ENCODE measurements around the gene SND1.

The SND1 gene

GRCh38 chr7:127905021-127905420 is 253.0 kb downstream of the SND1 start:
- no peak for DNase-seq (ENCODE audit: low read depth, low spot score)

GRCh38 chr7:127905491-127906330 is 253.7 kb downstream of the SND1 start:
- no peak for DNase-seq (ENCODE audit: low read depth, low spot score)

- DNase-seq (ENCODE audit: low read depth, low spot score) = no peak
Observed at GRCh38 chr7:127907110-127908040, 255.4 kb downstream of the SND1 start.

- no peak for DNase-seq (ENCODE audit: low read depth, low spot score)
Observed at GRCh38 chr7:127908430-127909258, 256.6 kb downstream of the SND1 start.

DNA sequence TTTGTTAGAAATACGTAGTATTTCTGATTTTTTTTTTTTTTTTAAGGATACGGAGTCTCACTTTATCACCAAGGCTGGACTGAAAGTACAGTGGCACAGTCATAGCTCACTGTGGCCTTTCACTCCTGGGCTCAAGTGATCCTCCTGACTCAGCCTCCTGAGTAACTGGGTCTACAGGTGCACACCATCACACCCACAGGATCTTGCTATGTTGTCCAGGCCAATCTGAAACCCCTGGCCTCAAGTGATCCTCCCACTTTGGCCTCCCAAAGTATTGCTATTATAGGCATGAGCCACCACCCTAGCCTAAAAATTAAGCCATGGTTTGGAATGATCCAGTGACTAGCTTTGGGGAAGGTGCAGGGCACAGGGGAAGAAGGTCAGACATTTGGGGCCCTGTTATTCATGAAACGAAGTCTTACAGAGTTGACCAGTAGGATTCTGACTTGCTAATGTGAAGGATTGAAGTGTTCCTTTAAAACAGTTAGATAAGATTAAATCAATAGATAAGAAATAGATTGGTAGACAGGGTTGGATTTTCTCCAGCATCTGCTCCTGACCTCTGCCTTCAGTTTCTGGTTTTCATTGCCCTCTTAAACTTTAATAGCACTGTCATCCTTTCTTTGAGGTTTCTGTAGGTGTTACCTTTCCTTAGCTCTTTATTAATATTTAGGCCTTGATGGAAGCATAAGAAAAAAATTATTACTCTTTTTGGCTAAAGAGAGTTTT is 257.6 kb downstream of the SND1 start:
- DNase-seq (ENCODE audit: low read depth, low spot score) = no peak

DNA sequence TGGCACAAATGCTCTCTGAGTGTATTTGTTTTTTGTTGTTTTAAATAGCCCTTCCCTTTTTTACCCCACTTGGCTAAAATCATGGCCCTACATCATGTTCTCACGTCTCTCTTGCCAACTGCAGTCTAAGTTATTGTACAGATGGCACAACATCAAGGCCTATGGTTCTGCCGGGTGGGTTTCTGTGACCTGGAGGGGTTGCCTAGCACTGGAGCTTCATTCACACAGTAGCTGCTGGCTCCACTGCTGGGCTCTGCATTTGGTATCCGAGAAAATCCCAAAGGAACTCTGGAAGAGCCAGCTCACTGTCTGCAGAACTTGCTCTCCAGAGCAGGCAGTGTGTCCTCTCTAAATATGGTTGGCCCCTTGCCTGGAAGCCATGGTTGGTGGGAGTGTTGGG is 258.7 kb downstream of the SND1 start:
- DNase-seq (ENCODE audit: low read depth, low spot score) = no peak

DNA sequence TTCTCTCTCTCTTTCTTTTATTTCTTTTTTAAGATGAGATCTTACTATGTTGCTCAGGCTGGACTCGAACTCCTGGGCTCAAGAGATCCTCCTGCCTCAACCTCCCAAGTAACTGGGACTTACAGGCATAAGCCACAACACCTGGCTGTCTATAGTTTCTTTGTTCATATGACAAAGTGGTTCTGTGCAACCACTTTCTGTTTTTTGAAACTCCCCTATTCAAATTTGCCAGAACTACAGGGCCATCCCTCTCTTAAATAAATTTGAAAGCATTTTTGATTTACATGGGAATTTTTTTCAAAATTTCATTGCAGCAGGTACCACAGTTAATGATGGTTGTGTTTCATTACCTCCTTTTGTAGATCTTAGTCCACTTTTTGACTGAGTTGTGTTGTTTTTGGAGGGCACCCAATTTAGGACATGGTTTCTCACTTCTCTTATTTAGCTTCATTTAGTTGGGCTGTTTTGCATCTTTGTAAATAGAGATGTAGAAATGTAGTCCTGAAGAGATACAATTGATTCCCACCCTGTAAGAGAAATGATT is 260.0 kb downstream of the SND1 start:
- DNase-seq (ENCODE audit: low read depth, low spot score) = no peak

DNA sequence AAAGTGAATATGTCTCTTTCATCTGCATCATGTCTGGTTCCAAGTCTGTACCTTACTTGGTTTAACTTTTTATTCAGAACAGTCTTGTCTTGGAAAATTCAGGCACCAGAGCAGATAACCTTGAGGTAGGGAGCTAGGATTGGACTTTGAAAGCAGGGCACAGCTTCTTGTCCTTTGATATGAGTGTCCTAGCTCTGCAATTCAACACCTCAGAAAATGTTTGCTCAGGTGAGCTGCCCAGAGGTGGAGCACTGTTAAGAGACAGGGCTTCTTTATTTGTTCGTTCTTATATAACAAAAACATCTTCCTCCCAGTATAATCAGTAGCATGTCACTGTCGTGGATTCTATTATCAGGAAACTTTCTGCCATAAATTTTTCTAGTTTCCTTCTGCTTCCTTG is 260.9 kb downstream of the SND1 start:
- DNase-seq (ENCODE audit: low read depth, low spot score) = no peak

- no peak for DNase-seq (ENCODE audit: low read depth, low spot score)
Observed at GRCh38 chr7:127913686-127914085, 261.7 kb downstream of the SND1 start.

DNA sequence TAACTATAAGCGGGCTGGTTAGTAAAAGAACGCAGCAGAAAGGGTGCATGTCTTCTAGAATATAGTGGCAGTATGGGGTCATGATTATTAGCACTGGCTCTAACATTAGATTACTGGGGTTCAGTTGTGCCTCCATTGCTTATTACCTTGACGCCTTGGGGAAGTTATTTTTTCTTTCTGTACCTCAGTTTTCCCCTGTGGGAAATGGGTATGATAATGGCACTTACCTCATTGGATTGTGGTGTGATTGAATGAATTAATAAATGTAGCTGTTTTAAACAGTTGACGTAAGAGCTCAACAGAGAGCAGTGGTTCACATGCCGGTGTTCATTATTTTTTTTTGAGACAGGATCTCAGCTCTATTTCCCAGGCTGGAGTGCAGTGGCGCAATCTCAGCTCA is 262.7 kb downstream of the SND1 start:
- DNase-seq (ENCODE audit: low read depth, low spot score) = no peak

GRCh38 chr7:127916735-127917134 is 264.7 kb downstream of the SND1 start:
- DNase-seq (ENCODE audit: low read depth, low spot score) = no peak

DNA sequence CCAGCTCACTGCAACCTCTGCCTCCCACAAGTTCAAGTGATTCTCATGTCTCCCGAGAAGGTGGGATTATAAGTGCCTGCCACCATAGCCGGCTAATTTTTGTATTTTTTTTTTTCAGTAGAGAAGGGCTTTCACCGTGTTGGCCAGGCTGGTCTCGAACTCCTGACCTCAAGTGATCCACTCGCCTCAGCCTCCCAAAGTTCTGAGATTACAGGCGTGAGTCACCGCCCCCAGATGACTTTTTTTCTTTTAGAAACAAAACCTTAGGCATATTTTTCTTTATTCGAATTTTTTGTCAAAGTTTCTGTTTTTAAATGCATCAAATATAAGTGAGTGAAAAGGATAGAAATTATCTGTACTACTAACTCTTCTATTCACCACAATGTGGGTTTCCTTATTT is 266.1 kb downstream of the SND1 start:
- DNase-seq (ENCODE audit: low read depth, low spot score) = no peak

DNA sequence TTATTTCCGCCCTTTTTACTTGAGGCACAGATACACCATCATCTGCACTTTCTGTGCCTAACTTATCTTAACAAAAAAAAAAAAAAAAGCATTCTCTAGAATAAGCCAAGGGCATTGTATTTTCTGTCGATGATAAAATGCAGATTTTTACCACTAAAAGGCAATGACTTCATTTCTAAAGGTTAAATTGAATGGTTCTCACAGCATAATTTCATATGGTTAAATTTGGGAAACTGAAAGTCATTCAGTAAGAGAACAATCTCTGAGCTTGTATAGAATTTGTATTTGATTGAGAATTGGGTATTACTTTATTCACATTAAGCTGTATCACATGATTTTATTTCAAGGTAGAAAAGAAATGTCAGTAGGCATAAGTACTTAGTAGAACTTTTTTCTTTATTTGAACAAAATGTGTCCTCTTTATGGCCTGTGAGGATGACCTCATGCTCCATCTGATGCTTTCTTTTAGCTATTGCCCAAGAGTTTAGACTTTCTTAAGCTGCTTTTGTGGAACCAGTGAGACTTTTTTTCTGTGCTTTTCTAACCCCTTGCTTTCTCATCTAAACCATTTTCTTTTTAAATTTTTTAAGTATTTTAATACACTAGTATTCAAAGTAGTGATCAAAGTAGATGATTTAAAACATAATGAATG is 268.9 kb downstream of the SND1 start:
- DNase-seq (ENCODE audit: low read depth, low spot score) = no peak

DNA sequence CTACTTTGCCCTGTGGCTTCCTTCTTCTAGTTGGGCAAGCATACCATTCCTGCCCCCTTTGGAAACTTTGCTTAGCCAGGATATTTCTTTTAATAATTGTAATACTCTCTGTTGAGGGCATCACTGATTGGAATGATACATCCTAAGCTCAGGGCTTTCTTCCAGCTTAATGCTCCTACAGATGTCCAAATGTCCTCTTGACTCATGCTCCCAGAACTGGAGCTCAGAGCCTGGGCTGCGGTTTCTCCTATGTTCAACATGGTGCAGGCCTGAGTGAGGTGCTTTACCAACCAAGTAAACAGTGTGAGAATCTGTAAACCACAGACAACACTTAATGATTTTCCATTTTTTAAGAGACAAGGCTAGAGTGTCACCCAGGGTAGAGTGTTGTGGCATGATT is 270.7 kb downstream of the SND1 start:
- DNase-seq (ENCODE audit: low read depth, low spot score) = no peak

DNA sequence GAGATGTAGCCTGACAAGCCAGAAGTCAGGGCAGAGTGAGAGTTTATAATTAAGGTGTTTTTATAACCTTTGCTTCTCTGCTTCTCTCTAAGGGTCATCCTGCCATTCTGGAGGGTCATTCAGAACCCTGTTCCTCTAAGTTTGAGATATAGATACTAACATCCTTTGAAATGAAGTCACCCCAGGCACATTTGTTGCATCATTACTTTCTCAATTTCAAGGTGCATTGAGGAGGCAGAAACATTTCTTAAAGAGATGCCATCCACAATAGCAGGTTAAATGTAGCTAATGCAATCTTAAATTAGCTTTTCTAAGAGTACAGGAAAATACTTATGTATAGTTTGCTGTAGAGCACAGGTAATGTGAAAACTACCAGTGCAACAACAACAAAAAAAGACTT is 272.9 kb downstream of the SND1 start:
- DNase-seq (ENCODE audit: low read depth, low spot score) = no peak

DNA sequence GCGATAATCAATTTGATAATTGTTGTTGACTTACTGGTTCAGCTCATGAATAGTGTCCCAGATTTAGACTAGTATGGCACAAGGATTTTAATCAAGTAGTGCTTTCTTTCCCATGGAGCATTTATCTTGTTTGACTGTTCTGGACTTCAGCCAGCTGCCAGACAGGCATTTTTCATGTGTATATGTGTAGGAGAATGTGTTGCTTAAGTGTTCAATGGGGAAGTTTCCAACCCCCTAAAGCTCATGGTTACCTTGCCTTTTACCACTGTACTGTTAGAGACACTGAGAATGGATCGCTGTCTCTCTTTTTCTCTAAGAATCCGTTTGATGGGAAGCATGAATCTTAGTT is 275.3 kb downstream of the SND1 start:
- DNase-seq (ENCODE audit: low read depth, low spot score) = no peak

- DNase-seq (ENCODE audit: low read depth, low spot score) = no peak
Observed at GRCh38 chr7:127928222-127928621, 276.2 kb downstream of the SND1 start.

DNA sequence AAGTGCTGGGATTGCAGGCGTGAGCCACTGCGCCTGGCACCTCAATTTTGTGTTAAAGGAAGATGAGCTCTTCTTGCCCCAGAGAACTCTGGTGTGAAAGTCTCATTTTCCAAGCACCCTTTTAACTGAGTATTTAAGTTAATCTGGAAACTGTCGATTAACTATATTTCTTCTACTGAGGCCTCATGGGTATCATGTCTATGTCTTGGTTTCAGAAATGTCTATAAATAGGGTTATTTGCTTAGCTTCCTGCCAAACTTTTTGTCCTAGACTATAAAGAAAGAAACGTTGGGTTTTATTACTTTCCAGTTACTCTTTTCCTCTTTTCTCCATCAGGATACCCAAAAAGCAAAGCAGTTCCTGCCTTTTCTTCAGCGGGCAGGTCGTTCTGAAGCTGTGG is 276.9 kb downstream of the SND1 start:
- DNase-seq (ENCODE audit: low read depth, low spot score) = no peak

GRCh38 chr7:127930341-127931328 is 278.6 kb downstream of the SND1 start:
- DNase-seq (ENCODE audit: low read depth, low spot score) = no peak

All from activated naive CD8-positive, alpha-beta T cell treated with anti-CD3 and anti-CD28 coated beads, Interleukin-2, amount 50 U/mL, for 16 hours (primary cell).